HepG2 (cell line): ENCODE measurements around the gene SIRPA. TPM values are rescaled to one million over a fixed set of nuclear protein-coding genes. Genes with fewer than 3 reads are reported as not detected.
A peak's percentile ranks its signal among the peaks of the same experiment; 100 is the strongest.

Experiments used
- ARNT ChIP-seq: fragments of 450-650 bp; IDR thresholded peaks from 2 replicates; pipeline ENCODE4 v1.6.1; 2017
- BRF2 ChIP-seq: sonication (generic); formaldehyde crosslinking; IDR thresholded peaks from 2 replicates; pipeline ENCODE4 v1.8.1; 2022; ENCODE audit warnings: mild to moderate bottlenecking, missing genetic modification reagents
- CSRNP2 ChIP-seq: sonication (generic); formaldehyde crosslinking; conservative IDR thresholded peaks from 2 replicates; pipeline ENCODE4 v1.8.0; 2022; ENCODE audit warnings: low read depth, missing genetic modification reagents
- DPF2 ChIP-seq: sonication (generic); formaldehyde crosslinking; IDR thresholded peaks from 2 replicates; pipeline ENCODE4 v1.4.0; 2020; ENCODE audit warnings: mild to moderate bottlenecking, low read depth, missing genetic modification reagents, borderline replicate concordance
- FLYWCH1 ChIP-seq: sonication (generic); formaldehyde crosslinking; IDR thresholded peaks from 2 replicates; pipeline ENCODE4 v1.8.1; 2023; ENCODE audit warnings: mild to moderate bottlenecking, missing genetic modification reagents
- GLMP ChIP-seq: sonication (generic); formaldehyde crosslinking; IDR thresholded peaks from 2 replicates; pipeline ENCODE4 v1.9.0; 2021; ENCODE audit warnings: missing genetic modification reagents, mild to moderate bottlenecking, borderline replicate concordance
- HDAC2 ChIP-seq: sonication (generic); formaldehyde crosslinking; IDR thresholded peaks from 2 replicates; pipeline ENCODE4 v1.4.0; 2020; ENCODE audit warnings: missing genetic modification reagents
- HNF1B ChIP-seq: sonication (generic); formaldehyde crosslinking; IDR thresholded peaks from 2 replicates; pipeline ENCODE4 v1.5.1; 2020; ENCODE audit warnings: mild to moderate bottlenecking, moderate library complexity, missing genetic modification reagents
- HNRNPH1 ChIP-seq: fragments of 200-400 bp; formaldehyde crosslinking; optimal IDR thresholded peaks from 2 replicates; pipeline ENCODE3; 2017; ENCODE audit warnings: mild to moderate bottlenecking, low read depth, low read length
- KLF12 ChIP-seq: sonication (generic); formaldehyde crosslinking; IDR thresholded peaks from 2 replicates; pipeline ENCODE4 v1.4.0; 2020; ENCODE audit warnings: missing genetic modification reagents, borderline replicate concordance
- MTA1 ChIP-seq: sonication (generic); formaldehyde crosslinking; IDR thresholded peaks from 2 replicates; pipeline ENCODE4 v1.4.0; 2020; ENCODE audit warnings: missing genetic modification reagents, mild to moderate bottlenecking, borderline replicate concordance
- MYC ChIP-seq: sonication (generic); formaldehyde crosslinking; IDR thresholded peaks from 2 replicates; pipeline ENCODE4 v1.9.0; 2021; ENCODE audit warnings: missing genetic modification reagents, borderline replicate concordance
- NR2F6 ChIP-seq, 2 experiments: IDR thresholded peaks; 2 replicates each; pipeline ENCODE4 v1.6.1; 2016; ENCODE audit warnings: antibody characterized with exemption in 1 of 2, mild to moderate bottlenecking in 1 of 2
- ONECUT2 ChIP-seq: sonication (generic); formaldehyde crosslinking; IDR thresholded peaks from 2 replicates; pipeline ENCODE4 v1.4.0; 2020; ENCODE audit warnings: missing genetic modification reagents
- PAWR ChIP-seq: sonication (generic); formaldehyde crosslinking; IDR thresholded peaks from 2 replicates; pipeline ENCODE4 v1.4.0; 2020; ENCODE audit warnings: missing genetic modification reagents, mild to moderate bottlenecking, borderline replicate concordance
- PITX1 ChIP-seq: sonication (generic); formaldehyde crosslinking; IDR thresholded peaks from 2 replicates; pipeline ENCODE4 v1.5.1; 2020; ENCODE audit warnings: mild to moderate bottlenecking, missing genetic modification reagents
- RXRB ChIP-seq: IDR thresholded peaks from 2 replicates; pipeline ENCODE4 v1.6.1; 2016; ENCODE audit warnings: borderline replicate concordance, missing genetic modification reagents, missing compliant biosample characterization
- SP4 ChIP-seq: sonication (generic); formaldehyde crosslinking; IDR thresholded peaks from 2 replicates; pipeline ENCODE4 v1.8.1; 2023; ENCODE audit warnings: mild to moderate bottlenecking, missing genetic modification reagents
- ZBTB7A ChIP-seq: sonication (generic); formaldehyde crosslinking; IDR thresholded peaks from 2 replicates; pipeline ENCODE4 v1.8.0; 2022; ENCODE audit warnings: mild to moderate bottlenecking, missing genetic modification reagents
- ZFP91 ChIP-seq: sonication (generic); formaldehyde crosslinking; IDR thresholded peaks from 2 replicates; pipeline ENCODE4 v1.9.0; 2022; ENCODE audit warnings: missing genetic modification reagents, mild to moderate bottlenecking, borderline replicate concordance
- ZNF10 ChIP-seq: sonication (generic); formaldehyde crosslinking; IDR thresholded peaks from 2 replicates; pipeline ENCODE4 v1.4.0; 2020; ENCODE audit warnings: mild to moderate bottlenecking, low read depth, missing genetic modification reagents, borderline replicate concordance
- ZNF451 ChIP-seq: sonication (generic); formaldehyde crosslinking; IDR thresholded peaks from 2 replicates; pipeline ENCODE4 v1.5.0; 2020; ENCODE audit warnings: mild to moderate bottlenecking, missing genetic modification reagents
- ZNF547 ChIP-seq: sonication (generic); formaldehyde crosslinking; IDR thresholded peaks from 2 replicates; pipeline ENCODE4 v1.5.1; 2020; ENCODE audit warnings: mild to moderate bottlenecking, missing genetic modification reagents
- ZNF629 ChIP-seq: sonication (generic); formaldehyde crosslinking; conservative IDR thresholded peaks from 2 replicates; pipeline ENCODE4 v1.5.0; 2020; ENCODE audit warnings: missing genetic modification reagents
- ZNF737 ChIP-seq: sonication (generic); formaldehyde crosslinking; IDR thresholded peaks from 2 replicates; pipeline ENCODE4 v1.5.0; 2020; ENCODE audit warnings: missing genetic modification reagents, mild to moderate bottlenecking, borderline replicate concordance
- polyA plus RNA-seq, 8 experiments: library from polyadenylated mRNA; depleted of rRNA in 3 of 8; stranded (reverse) in 7 of 8; unstranded in 1 of 8; fragments of >200 nt; fragmentation: Illumina TruSeq in 4 of 8; extraction: Trizol in 4 of 8; gene quantifications; 2 replicates each; pipeline versions ENCODE4 v1.2.1 to v1.2.3, GENCODE V29; 2011 to 2016; ENCODE audit warnings: low read depth in 4 of 8, missing spikeins in 1 of 8, mixed read lengths in 1 of 8; ENCODE audit not compliant: insufficient read depth in 1 of 8
- total RNA-seq, 5 experiments: library from RNA; depleted of rRNA; stranded (reverse); fragments of >200 nt; fragmentation: Illumina TruSeq; extraction: Trizol; gene quantifications; 2 replicates each; pipeline ENCODE4 v1.2.3, GENCODE V29; 2016; ENCODE audit warnings: low read depth in 1 of 5

Gene SIRPA
- total and polyA plus RNA-seq, 2 of the 13 experiments (the other 11 are each of a cell fraction or from before 2014, with no cell fraction given), result 7.2 to 17.6 TPM

GRCh38 chr20:1855109-1855508, 40.1 kb upstream of the SIRPA start (continued):
- TF ChIP-seq RXRB (peak; percentile 86), ZNF451 (CRISPR knock-in tag) (no peak), CSRNP2 (CRISPR knock-in tag) (no peak), ZBTB7A (CRISPR knock-in tag) (no peak), HDAC2 (CRISPR knock-in tag) (peak; percentile 71), ONECUT2 (CRISPR knock-in tag) (no peak), KLF12 (no peak), MTA1 (CRISPR knock-in tag) (peak; percentile 82), ZNF629 (CRISPR knock-in tag) (no peak), ZFP91 (CRISPR knock-in tag) (peak; percentile 46; the same call in 1 of the 2 replicates), MYC (CRISPR knock-in tag) (no peak), ZNF10 (CRISPR knock-in tag) (no peak), GLMP (CRISPR knock-in tag) (no peak), ARNT (no peak), HNRNPH1 (no peak), PAWR (CRISPR knock-in tag) (no peak), BRF2 (CRISPR knock-in tag) (no peak), DPF2 (no peak), PITX1 (peak; percentile 40; the same call in 1 of the 2 replicates), ZNF737 (CRISPR knock-in tag) (no peak), FLYWCH1 (CRISPR knock-in tag) (no peak), SP4 (no peak), HNF1B (CRISPR knock-in tag) (no peak), ZNF547 (CRISPR knock-in tag) (no peak), NR2F6 (IDR thresholded peaks at IDR 0.05) (peak; percentile 93), NR2F6 (CRISPR knock-in tag; IDR thresholded peaks at IDR 0.05) (peak; percentile 97)
